ENCODE data around the gene PDRG1. TPM values are rescaled to one million over a fixed set of nuclear protein-coding genes. Genes with fewer than 3 reads are reported as not detected.

The PDRG1 gene
- total and polyA plus RNA-seq, 7 donors: 7.8 to 37.5 (median 12.9) TPM

- Histone ChIP-seq H3K27me3 (ENCODE audit: insufficient read depth in 3 of 3, low read length in 2 of 3) (peaks cover 0 to 3% (median 0%) of the 10 kb centered on the region in 3 donors), H3K36me3 (ENCODE audit: insufficient read depth in 1 of 2, low read depth in 1 of 2) (no peaks in the 10 kb centered on the region), H3K27ac (no peak overlapping the region), H3K9me3 (no peaks in the 10 kb centered on the region), H3K4me1 (no peaks in the 10 kb centered on the region), H3K4me3 (no peak overlapping the region)
- ATAC-seq (no peak), DNase-seq (no peak)
- intact Hi-C loops (cut with DNase I): no loop called here
- 56 to 78% (median 71%) methylated on average over 1 of the region's 1 CpG for WGBS, 3 donors
- no peak for TF ChIP-seq CTCF (IDR thresholded peaks at IDR 0.05)
These were observed 35.9 kb upstream of the PDRG1 start for GRCh38 chr20:31987744-31988143.

GRCh38 chr20:31984981-31985471 lies 33.2 kb upstream of the PDRG1 start:
- ATAC-seq (no peak), DNase-seq (no peak)
- no peaks in the 10 kb centered on the region for H3K36me3 ChIP-seq (ENCODE audit: insufficient read depth in 1 of 2, low read depth in 1 of 2)
- H3K27me3 ChIP-seq (ENCODE audit: insufficient read depth in 3 of 3, low read length in 2 of 3): peaks cover 0 to 7% (median 0%) of the 10 kb centered on the region in 3 donors
- H3K27ac ChIP-seq: no peak overlapping the region
- no peaks in the 10 kb centered on the region for H3K9me3 ChIP-seq
- no peak overlapping the region for H3K4me3 ChIP-seq
- intact Hi-C loops (cut with DNase I): no loop called here
- H3K4me1 ChIP-seq: no peaks in the 10 kb centered on the region
- 17 to 23% (median 22%) methylated on average over 6 of the region's 6 CpGs for WGBS, 3 donors
- no peak for TF ChIP-seq CTCF (IDR thresholded peaks at IDR 0.05)

- Histone ChIP-seq H3K4me1 (no peaks in the 10 kb centered on the region), H3K36me3 (ENCODE audit: insufficient read depth in 1 of 2, low read depth in 1 of 2) (no peaks in the 10 kb centered on the region), H3K9me3 (no peaks in the 10 kb centered on the region), H3K4me3 (no peak overlapping the region), H3K27ac (no peak overlapping the region), H3K27me3 (ENCODE audit: insufficient read depth in 3 of 3, low read length in 2 of 3) (peaks cover 0 to 12% (median 0%) of the 10 kb centered on the region in 3 donors)
- TF ChIP-seq CTCF (IDR thresholded peaks at IDR 0.05): no peak
- 57 to 69% (median 66%) methylated on average over 2 of the region's 2 CpGs for WGBS, 3 donors
- no peak for DNase-seq
- ATAC-seq: no peak
- intact Hi-C loops (cut with DNase I): no loop called here
These were observed 29.9 kb upstream of the PDRG1 start for GRCh38 chr20:31981784-31982183.

GRCh38 chr20:31979713-31980426 lies 28.0 kb upstream of the PDRG1 start:
- H3K36me3 ChIP-seq (ENCODE audit: insufficient read depth in 1 of 2, low read depth in 1 of 2): no peaks in the 10 kb centered on the region
- intact Hi-C loops (cut with DNase I): no loop called here
- TF ChIP-seq CTCF (IDR thresholded peaks at IDR 0.05): no peak
- ATAC-seq (no peak), DNase-seq (no peak)
- H3K4me3 ChIP-seq: no peak overlapping the region
- no peaks in the 10 kb centered on the region for H3K4me1 ChIP-seq
- no peaks in the 10 kb centered on the region for H3K9me3 ChIP-seq
- H3K27ac ChIP-seq: no peak overlapping the region
- H3K27me3 ChIP-seq (ENCODE audit: insufficient read depth in 3 of 3, low read length in 2 of 3): peaks cover 0 to 19% (median 3%) of the 10 kb centered on the region in 3 donors
- 53 to 57% (median 55%) methylated on average over 6 of the region's 6 CpGs for WGBS, 3 donors

Measured in psoas muscle (tissue), 8 donors.